IPS-NIHi7 (cell line): ENCODE data around the gene MDM2.
A peak's percentile ranks its signal among the peaks of the same experiment; 100 is the strongest.

Experiments
- DNase-seq: peaks from one replicate; pipeline ENCODE4 v3.0.0; 2012; ENCODE audit warnings: mixed read lengths; ENCODE audit errors: extremely low spot score

The MDM2 gene

DNA sequence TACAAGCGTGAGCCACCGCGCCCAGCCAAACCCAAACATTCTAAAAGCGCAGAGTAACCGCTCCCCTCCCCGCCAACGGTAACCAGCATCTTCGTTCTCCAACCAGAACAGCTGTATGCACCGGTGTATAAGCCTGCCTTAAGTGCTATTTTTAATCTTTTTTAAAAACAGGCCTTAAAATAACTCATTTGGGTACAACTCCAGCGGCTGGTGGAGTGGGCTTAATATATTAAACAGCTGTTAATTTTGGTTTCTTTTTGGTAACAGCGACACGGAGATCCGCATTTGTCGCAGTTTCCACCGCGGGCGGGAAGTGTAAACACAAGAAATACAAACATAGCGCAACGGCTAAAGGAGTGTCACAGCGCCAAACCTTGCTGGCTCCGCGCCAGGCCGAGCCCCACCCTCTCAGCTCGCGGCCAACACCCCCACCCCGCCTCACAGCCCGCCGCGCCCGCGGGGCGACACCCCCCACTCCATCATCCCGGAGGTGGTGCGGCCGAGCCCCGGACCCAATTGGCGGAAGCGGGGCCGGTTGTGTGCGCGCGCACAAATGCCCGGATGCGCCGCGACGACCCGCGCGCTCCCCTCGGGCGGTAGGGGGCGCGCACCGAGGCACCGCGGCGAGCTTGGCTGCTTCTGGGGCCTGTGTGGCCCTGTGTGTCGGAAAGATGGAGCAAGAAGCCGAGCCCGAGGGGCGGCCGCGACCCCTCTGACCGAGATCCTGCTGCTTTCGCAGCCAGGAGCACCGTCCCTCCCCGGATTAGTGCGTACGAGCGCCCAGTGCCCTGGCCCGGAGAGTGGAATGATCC, at the start of gene MDM2:
MDM2 (plus strand) TSS at position 602 of the 812 bp plus-strand sequence. CDS start 301 bp downstream, outside the sequence.
- peak; percentile 96 for DNase-seq

DNA sequence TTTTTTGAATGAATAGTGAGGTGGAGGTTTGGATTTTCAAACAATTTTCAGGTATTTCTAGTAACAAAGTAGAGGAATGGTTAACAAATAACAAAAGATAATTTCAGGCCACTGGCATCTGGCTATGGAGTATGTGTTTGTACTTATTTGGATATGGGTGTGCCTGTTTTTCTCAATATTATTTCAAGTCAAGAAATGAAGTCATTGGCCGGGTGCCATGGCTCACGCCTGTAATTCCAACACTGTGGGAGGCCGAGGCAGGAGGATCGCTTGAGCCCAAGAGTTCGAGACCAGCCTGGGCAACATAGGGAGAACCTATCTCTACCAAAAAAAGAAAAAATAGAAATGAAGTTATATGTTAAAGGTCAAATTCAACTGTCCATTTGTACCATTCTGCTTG, 48.1 kb upstream of the MDM2 start:
- no peak for DNase-seq

- DNase-seq = no peak
Measured at GRCh38 chr12:68760806-68761441, 47.1 kb upstream of the MDM2 start.

- no peak for DNase-seq
Measured at GRCh38 chr12:68761442-68761812, 46.5 kb upstream of the MDM2 start.

DNA sequence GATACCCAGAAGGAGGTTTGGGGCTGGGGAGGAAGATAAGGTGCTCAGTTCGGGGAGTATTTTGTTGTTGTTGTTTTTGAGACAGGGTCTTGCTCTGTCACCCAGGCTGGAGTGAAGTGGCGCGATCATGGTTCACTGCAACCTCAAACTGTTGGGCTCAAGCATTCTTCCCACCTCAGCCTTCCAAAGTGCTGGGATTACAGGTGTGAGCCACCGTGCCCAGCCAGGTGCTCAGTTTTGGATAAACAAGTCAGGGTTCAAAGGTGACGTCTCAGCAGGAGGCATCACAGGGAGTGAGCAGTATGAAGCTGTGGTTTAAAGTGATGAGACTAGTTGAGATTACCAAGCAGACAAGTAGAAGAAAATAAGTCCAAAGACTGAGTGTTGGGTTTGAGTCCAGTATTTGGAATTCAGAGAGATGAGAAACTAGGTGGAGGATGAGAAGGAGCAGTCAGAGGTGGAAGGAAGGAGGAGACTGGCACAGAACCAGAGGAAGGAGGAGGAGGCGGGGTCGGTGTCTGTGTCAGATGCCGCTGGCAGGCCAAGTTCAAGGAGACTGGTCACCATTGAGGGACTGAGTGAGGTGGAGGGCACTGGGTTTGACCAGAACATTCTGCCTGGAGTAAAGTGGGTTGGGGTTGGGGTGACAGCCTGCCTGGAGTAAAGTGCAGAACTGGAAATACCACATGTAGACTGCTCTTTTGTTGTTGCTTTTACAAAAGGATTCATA, 45.9 kb upstream of the MDM2 start:
- DNase-seq = no peak

- no peak for DNase-seq
Measured at GRCh38 chr12:68762691-68763090, 45.3 kb upstream of the MDM2 start.

- no peak for DNase-seq
Measured at GRCh38 chr12:68765696-68766095, 42.3 kb upstream of the MDM2 start.

- DNase-seq = no peak
Measured at GRCh38 chr12:68766646-68767045, 41.3 kb upstream of the MDM2 start.

GRCh38 chr12:68767191-68767590, 40.8 kb upstream of the MDM2 start:
- DNase-seq = no peak

GRCh38 chr12:68768431-68768939, 39.5 kb upstream of the MDM2 start:
- DNase-seq = no peak

DNA sequence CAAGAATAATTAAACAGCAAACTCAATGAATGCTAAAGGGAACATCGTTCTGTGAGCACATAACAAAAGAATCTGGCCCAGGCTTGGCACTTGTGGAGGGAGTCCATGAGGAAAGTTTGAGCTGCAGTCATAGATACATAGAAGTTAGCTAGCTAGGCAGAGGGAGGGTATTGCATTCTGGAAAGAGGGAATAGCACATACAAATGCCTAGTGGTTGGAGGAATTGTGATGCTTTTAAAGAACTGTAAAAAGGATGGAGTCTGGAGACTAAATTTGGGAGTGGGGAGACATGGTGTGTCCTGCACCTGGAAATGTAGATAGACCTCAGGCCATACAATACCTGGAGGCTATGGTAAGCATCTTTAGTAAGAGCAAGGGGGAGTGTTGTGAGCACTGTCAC, 38.0 kb upstream of the MDM2 start:
- DNase-seq = no peak

DNA sequence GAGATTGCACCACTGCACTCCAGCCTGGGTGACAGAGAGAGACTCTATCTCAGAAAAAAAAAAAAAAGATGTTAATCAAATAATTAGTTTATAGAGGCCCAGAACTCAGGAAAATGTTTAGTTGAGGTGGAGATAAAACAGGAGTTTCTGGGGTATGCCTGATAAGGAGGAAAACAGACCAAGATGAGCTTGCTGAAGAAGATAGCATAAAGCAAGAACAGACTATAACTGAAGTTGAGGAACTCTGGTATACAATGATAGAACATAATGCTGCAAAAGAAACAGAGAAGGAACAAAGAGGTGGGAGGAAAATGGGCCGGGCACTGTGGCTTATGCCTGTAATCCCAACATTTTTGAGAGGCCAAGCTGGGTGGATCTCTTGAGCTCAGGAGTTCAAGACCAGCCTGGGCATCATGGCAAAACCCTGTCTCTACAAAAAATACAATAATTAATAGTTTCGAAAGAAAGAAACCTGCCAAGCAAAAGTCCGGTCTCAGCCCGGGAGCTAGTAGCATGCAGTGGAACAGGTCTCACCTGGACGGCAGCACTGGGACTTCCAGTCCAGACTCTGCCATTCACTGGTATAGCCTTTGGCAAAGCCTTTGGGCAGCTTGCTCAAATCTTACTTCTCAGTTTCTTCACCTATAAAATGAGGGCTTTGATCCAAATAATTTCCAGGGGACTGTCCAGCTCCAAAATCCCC, 36.6 kb upstream of the MDM2 start:
- DNase-seq = no peak

DNA sequence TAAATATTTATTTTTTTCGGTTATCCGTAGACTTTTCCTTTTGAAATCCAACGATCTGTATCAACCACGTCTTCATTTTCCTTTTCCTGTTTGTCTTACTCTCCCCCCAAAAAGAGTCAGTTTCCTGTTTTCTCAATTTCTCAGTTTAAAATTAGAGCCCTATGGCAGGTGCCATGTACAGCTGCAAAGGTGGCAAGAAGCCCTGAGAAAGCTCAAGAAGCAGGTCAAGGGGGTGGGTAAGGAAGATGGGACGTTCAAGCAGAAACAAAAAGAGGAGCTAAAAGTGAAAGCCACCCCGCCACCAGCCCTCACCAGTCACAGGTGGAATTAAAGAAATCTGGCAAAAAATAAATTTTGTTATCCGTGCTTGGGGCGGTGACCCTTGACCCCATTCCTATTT, 35.3 kb upstream of the MDM2 start:
- DNase-seq = no peak

GRCh38 chr12:68773582-68773981, 34.4 kb upstream of the MDM2 start:
- no peak for DNase-seq

GRCh38 chr12:68775121-68775630, 32.8 kb upstream of the MDM2 start:
- no peak for DNase-seq

- no peak for DNase-seq
Measured at GRCh38 chr12:68776976-68777610, 30.9 kb upstream of the MDM2 start.

GRCh38 chr12:68779280-68779679, 28.7 kb upstream of the MDM2 start:
- DNase-seq = no peak

DNA sequence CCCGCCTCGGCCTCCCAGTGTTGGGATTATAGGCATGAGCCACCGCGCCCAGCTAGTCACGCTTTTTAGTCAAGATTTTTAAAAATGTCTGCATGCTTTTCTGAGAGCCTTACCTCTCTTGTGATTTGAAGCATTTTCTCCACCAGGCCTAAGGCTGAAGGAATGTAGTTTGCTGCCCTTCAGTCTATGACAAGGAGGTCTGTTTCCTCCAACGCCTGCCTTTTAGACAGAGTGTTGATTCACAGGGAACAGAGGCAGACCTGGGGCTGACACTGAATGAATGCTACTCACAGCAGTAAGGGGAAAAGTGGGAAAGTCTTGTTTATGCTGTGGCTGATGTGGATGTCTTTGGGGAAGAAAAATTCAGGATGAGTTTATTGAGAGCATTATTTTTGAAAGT, 27.2 kb upstream of the MDM2 start:
- peak; percentile 27 for DNase-seq

- DNase-seq = no peak
Measured at GRCh38 chr12:68781728-68782127, 26.2 kb upstream of the MDM2 start.

DNA sequence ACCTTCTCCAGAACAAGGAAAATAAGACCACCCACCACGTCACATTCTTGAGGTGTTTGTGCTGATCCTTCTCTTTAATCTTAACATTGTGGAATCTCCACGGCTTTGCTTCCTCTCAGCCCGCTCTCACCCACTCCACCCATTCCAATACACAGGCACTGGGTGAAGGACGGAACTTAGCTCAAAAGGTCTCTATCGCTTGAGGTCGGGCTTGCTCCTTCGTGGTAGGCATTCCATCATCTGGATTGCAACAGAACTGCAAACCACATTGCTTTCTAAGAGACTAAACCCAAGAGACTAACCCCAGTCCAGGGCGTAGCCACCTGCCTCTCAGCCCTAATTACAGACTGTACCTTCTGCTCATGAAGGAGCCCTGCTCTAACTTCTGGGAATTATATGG, 24.0 kb upstream of the MDM2 start:
- no peak for DNase-seq

DNA sequence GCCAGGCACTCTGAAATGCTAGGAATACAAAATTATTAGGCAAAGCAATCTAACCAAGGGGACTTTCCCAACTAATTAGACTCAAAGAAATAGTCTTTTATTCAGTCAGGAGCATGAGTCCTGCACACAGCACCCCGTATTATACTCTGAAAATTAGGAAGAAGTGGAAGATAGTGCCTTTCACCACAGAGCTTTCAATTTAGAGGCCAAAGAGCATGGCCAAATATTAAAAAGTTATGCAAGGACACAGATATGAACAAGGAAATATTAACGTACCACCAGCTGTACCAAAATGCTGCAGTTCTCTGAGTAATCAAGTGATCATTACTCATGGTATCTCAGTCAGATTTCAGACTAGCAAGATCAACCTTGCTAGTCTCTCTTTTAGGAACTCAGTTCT, 22.6 kb upstream of the MDM2 start:
- no peak for DNase-seq
